WTC11 (cell line): ENCODE data around the gene SHC3. TPM values are rescaled to one million over a fixed set of nuclear protein-coding genes. Genes with fewer than 3 reads are reported as not detected.

Experiments
- ATAC-seq: fragments of 200-7000 bp; cut with Tn5 transposase; 2 replicates; pipeline ENCODE4 v1.10.0; 2021; ENCODE audit warnings: mild to moderate bottlenecking, moderate library complexity
- CTCF ChIA-PET: fragments of 300-600 bp; sonication (Branson Sonifier 250); formaldehyde crosslinking; loops from one replicate; lab custom pipeline; 2021; ENCODE audit warnings: antibody characterized with exemption; lab: Charles Lee
- POLR2A ChIA-PET: fragments of 350-600 bp; sonication (Branson Sonifier 250); formaldehyde crosslinking; loops from one replicate; lab custom pipeline; 2021; ENCODE audit warnings: antibody characterized with exemption; lab: Charles Lee
- DNase-seq: peaks from one replicate; pipeline ENCODE4 v3.0.0; 2021; ENCODE audit warnings: low spot score
- H3K27ac Mint-ChIP-seq: 2 replicates; pipeline ENCODE4 v1.8.0; 2021; ENCODE audit warnings: mixed read lengths
- H3K27me3 Mint-ChIP-seq: 2 replicates; pipeline ENCODE4 v1.8.0; 2021; ENCODE audit warnings: low read depth, mild to moderate bottlenecking, moderate library complexity, mixed read lengths
- H3K36me3 Mint-ChIP-seq: 2 replicates; pipeline ENCODE4 v1.8.0; 2021; ENCODE audit warnings: mixed read lengths
- H3K4me1 Mint-ChIP-seq: 2 replicates; pipeline ENCODE4 v1.8.0; 2022; ENCODE audit warnings: mixed read lengths
- H3K4me3 Mint-ChIP-seq: 2 replicates; pipeline ENCODE4 v1.8.0; 2021; ENCODE audit warnings: mild to moderate bottlenecking, moderate library complexity, mixed read lengths
- H3K9me3 Mint-ChIP-seq: 2 replicates; pipeline ENCODE4 v1.8.0; 2021; ENCODE audit warnings: mixed read lengths
- ATF3 ChIP-seq: sonication (generic); formaldehyde crosslinking; conservative IDR thresholded peaks from 2 replicates; pipeline ENCODE4 v1.8.1; 2022; ENCODE audit warnings: mild to moderate bottlenecking, missing genetic modification reagents
- CREM ChIP-seq: sonication (generic); formaldehyde crosslinking; IDR thresholded peaks from 2 replicates; pipeline ENCODE4 v1.8.1; 2022; ENCODE audit warnings: mild to moderate bottlenecking, missing genetic modification reagents, moderate library complexity
- E2F1 ChIP-seq: sonication (generic); formaldehyde crosslinking; IDR thresholded peaks from 2 replicates; pipeline ENCODE4 v1.8.0; 2022; ENCODE audit warnings: mild to moderate bottlenecking, missing genetic modification reagents
- E2F4 ChIP-seq: sonication (generic); formaldehyde crosslinking; IDR thresholded peaks from 2 replicates; pipeline ENCODE4 v1.8.1; 2022; ENCODE audit warnings: low read depth, mild to moderate bottlenecking, moderate library complexity, missing genetic modification reagents, borderline replicate concordance
- ESRRA ChIP-seq: sonication (generic); formaldehyde crosslinking; IDR thresholded peaks from 2 replicates; pipeline ENCODE4 v1.8.1; 2022; ENCODE audit warnings: mild to moderate bottlenecking, missing genetic modification reagents, borderline replicate concordance
- ETV6 ChIP-seq: sonication (generic); formaldehyde crosslinking; IDR thresholded peaks from 2 replicates; pipeline ENCODE4 v1.8.1; 2022; ENCODE audit warnings: mild to moderate bottlenecking, missing genetic modification reagents
- GABPB1 ChIP-seq: sonication (generic); formaldehyde crosslinking; IDR thresholded peaks from 2 replicates; pipeline ENCODE4 v1.8.1; 2023; ENCODE audit warnings: mild to moderate bottlenecking, missing genetic modification reagents
- GTF2I ChIP-seq: fragments of 250-450 bp; sonication (Bioruptor Pico); conservative IDR thresholded peaks from 2 replicates; pipeline ENCODE4 v1.4.0; 2021; ENCODE audit warnings: mild to moderate bottlenecking
- IRF1 ChIP-seq: sonication (generic); formaldehyde crosslinking; IDR thresholded peaks from 2 replicates; pipeline ENCODE4 v1.8.0; 2023; ENCODE audit warnings: missing genetic modification reagents
- MAX ChIP-seq: sonication (generic); formaldehyde crosslinking; IDR thresholded peaks from 2 replicates; pipeline ENCODE4 v1.8.0; 2022; ENCODE audit warnings: mild to moderate bottlenecking, missing genetic modification reagents
- MLX ChIP-seq: sonication (generic); formaldehyde crosslinking; IDR thresholded peaks from 2 replicates; pipeline ENCODE4 v1.8.1; 2023; ENCODE audit warnings: mild to moderate bottlenecking, missing genetic modification reagents, moderate library complexity
- RELA ChIP-seq: sonication (generic); formaldehyde crosslinking; IDR thresholded peaks from 2 replicates; pipeline ENCODE4 v1.8.1; 2022; ENCODE audit warnings: missing genetic modification reagents, mild to moderate bottlenecking, borderline replicate concordance
- SMAD3 ChIP-seq: sonication (generic); formaldehyde crosslinking; IDR thresholded peaks from 2 replicates; pipeline ENCODE4 v1.8.0; 2022; ENCODE audit warnings: missing genetic modification reagents, mild to moderate bottlenecking, borderline replicate concordance
- STAT6 ChIP-seq: sonication (generic); formaldehyde crosslinking; conservative IDR thresholded peaks from 2 replicates; pipeline ENCODE4 v1.8.1; 2023; ENCODE audit warnings: mild to moderate bottlenecking, low read depth, missing genetic modification reagents, moderate library complexity
- TP53 ChIP-seq: sonication (generic); formaldehyde crosslinking; IDR thresholded peaks from 2 replicates; pipeline ENCODE4 v1.8.1; 2023; ENCODE audit warnings: mild to moderate bottlenecking, missing genetic modification reagents
- USF1 ChIP-seq: sonication (generic); formaldehyde crosslinking; IDR thresholded peaks from 2 replicates; pipeline ENCODE4 v1.8.0; 2022; ENCODE audit warnings: mild to moderate bottlenecking, missing genetic modification reagents
- ZMAT4 ChIP-seq: fragments of 250-450 bp; sonication (Bioruptor Pico); IDR thresholded peaks from 2 replicates; pipeline ENCODE4 v1.9.0; 2021; ENCODE audit warnings: mild to moderate bottlenecking
- ZNF396 ChIP-seq: fragments of 250-450 bp; sonication (Bioruptor Pico); IDR thresholded peaks from 2 replicates; pipeline ENCODE4 v1.8.0; 2021; ENCODE audit warnings: mild to moderate bottlenecking, moderate library complexity, borderline replicate concordance
- ZNF416 ChIP-seq: fragments of 250-450 bp; sonication (Bioruptor Pico); IDR thresholded peaks from 2 replicates; pipeline ENCODE4 v1.9.0; 2021; ENCODE audit warnings: mild to moderate bottlenecking, inconsistent platforms
- total RNA-seq: library from RNA; stranded (reverse); gene quantifications from 3 replicates; pipeline ENCODE4 v1.2.3, GENCODE V29; 2021

SHC3 gene
- total RNA-seq, 1 experiment from 2014 or later: 4.9 TPM

- no peak for TF ChIP-seq CREM (CRISPR knock-in tag)
Measured at GRCh38 chr9:89154651-89155336, 23.8 kb downstream of the SHC3 start (continued).

- H3K4me3 Mint-ChIP-seq: no peak overlapping the region
- H3K36me3 Mint-ChIP-seq: no peaks in the 10 kb centered on the region
- ATAC-seq (no peak), DNase-seq (no peak)
- POLR2A ChIA-PET: no interaction called here
- H3K27me3 Mint-ChIP-seq: no peaks in the 10 kb centered on the region
- CTCF ChIA-PET: interaction anchor here (1.0 kb wide), 1 partner anchor 81 kb away, joined by 3 read pairs; no protein-coding TSS in a partner anchor
- H3K27ac Mint-ChIP-seq: no peak overlapping the region
- H3K9me3 Mint-ChIP-seq: peaks cover 6% of the 10 kb centered on the region; the same call in 1 of the 2 replicates
- H3K4me1 Mint-ChIP-seq: no peaks in the 10 kb centered on the region
- no peak for TF ChIP-seq ZNF416 (CRISPR knock-in tag)
- TF ChIP-seq IRF1 (CRISPR knock-in tag): no peak
- no peak for TF ChIP-seq E2F4 (CRISPR knock-in tag)
- TF ChIP-seq ETV6 (CRISPR knock-in tag): no peak
- no peak for TF ChIP-seq USF1 (CRISPR knock-in tag)
- TF ChIP-seq ESRRA: no peak
Measured at GRCh38 chr9:89154218-89154617, 24.4 kb downstream of the SHC3 start.

- ChIA-PET POLR2A (interaction anchor here (0.6 kb wide), 1 partner anchor 64 kb away, joined by 3 read pairs; no protein-coding TSS in a partner anchor), CTCF (interaction anchor here (1.0 kb wide), 2 partner anchors 81 to 125 kb away, joined by 3 to 4 read pairs; no protein-coding TSS in a partner anchor)
- no peaks in the 10 kb centered on the region for H3K36me3 Mint-ChIP-seq
- no peak overlapping the region for H3K27ac Mint-ChIP-seq
- ATAC-seq (no peak), DNase-seq (no peak)
- H3K4me3 Mint-ChIP-seq: no peak overlapping the region
- no peaks in the 10 kb centered on the region for H3K27me3 Mint-ChIP-seq
- H3K4me1 Mint-ChIP-seq: no peaks in the 10 kb centered on the region
- peaks cover 6% of the 10 kb centered on the region; the same call in 1 of the 2 replicates for H3K9me3 Mint-ChIP-seq
- TF ChIP-seq ZMAT4 (CRISPR knock-in tag): no peak
- TF ChIP-seq SMAD3 (CRISPR knock-in tag): no peak
- TF ChIP-seq ZNF396: no peak
- no peak for TF ChIP-seq E2F1 (CRISPR knock-in tag)
- no peak for TF ChIP-seq CREM (CRISPR knock-in tag)
- no peak for TF ChIP-seq MAX (CRISPR knock-in tag)
- no peak for TF ChIP-seq RELA (CRISPR knock-in tag)
- TF ChIP-seq STAT6 (CRISPR knock-in tag): no peak
- no peak for TF ChIP-seq GTF2I (CRISPR knock-in tag)
- no peak for TF ChIP-seq MLX (CRISPR knock-in tag)
- no peak for TF ChIP-seq USF1 (CRISPR knock-in tag)
- no peak for TF ChIP-seq ATF3 (CRISPR knock-in tag)
- TF ChIP-seq GABPB1 (CRISPR knock-in tag): no peak
- TF ChIP-seq TP53 (CRISPR knock-in tag): no peak
Measured at GRCh38 chr9:89153232-89154017, 25.2 kb downstream of the SHC3 start.
